Loucy (cell line): Measurements from ENCODE around the gene ESRRA.

Source experiments
- CTCF ChIP-seq: fragments of 200-600 bp; sonication (generic); conservative IDR thresholded peaks from 2 replicates; pipeline ENCODE4 v1.5.1; 2014; ENCODE audit warnings: mild to moderate bottlenecking, antibody characterized with exemption, low read length
- EZH2phosphoT487 ChIP-seq: fragments of 200-600 bp; IDR thresholded peaks from 2 replicates; pipeline ENCODE4 v1.6.1; 2018; ENCODE audit warnings: antibody characterized with exemption, mild to moderate bottlenecking, moderate library complexity, borderline replicate concordance

DNA sequence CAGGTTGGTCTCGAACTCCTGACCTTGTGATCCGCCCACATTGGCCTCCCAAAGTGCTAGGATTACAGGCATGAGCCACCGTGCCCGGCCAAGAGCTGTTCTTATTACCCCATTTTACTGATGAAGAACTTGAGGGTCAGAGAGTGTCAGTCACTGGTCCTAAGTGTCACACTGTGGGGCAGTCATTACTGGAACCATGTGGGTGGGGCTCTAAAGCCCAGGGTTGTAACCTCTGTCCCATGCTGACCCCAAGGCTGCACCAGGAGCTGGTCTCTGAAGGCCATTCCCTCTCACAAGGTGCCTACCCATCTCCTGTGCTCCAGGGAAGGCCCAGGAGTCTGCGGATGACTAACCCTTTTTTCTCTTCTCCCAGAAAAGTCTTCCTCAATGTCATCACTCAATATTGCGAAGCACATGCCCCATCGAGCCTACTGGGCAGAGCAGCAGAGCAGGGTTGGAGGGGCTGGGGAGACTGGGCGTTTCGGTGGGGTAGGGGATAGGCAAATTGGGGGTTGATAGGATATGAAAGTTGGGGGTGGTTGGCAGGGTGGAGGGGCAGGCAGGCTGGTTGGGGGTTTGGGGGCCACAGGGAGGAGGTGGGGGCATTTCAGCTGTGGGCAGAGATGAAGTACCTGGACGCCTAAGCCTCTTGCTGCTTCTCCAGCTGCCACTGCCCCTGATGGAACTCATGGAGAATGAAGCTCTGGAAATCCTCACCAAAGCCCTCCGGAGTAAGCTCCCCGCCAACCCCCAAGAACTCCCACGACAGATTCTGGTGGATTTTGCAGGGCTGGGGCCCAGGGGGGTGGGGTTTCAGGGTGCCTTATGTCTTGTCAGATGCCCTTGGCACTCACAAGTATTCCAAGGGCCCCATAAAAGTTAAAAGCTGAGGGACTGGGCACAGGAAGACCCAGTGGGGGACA lies 2.0 kb upstream of the ESRRA start:
- TF ChIP-seq CTCF (no peak), EZH2phosphoT487 (no peak)
